H1 (cell line): Measurements from ENCODE around the gene MAGI2. TPM values are rescaled to one million over a fixed set of nuclear protein-coding genes. Genes with fewer than 3 reads are reported as not detected.

Experiments used
- CEBPB ChIP-seq: IDR thresholded peaks from 2 replicates; pipeline ENCODE4 v1.6.1; 2012; ENCODE audit warnings: low read depth, low read length
- CHD1 ChIP-seq: IDR thresholded peaks from 2 replicates; pipeline ENCODE4 v1.6.1; 2012; ENCODE audit warnings: low read depth, low read length, improper control_type of control experiment
- SIN3A ChIP-seq, 2 experiments: IDR thresholded peaks in 1 of 2; conservative IDR thresholded peaks in 1 of 2; 2 replicates each; pipeline ENCODE4 v1.6.1; 2011 to 2012; ENCODE audit warnings: low read length in 2 of 2, improper control_type of control experiment in 1 of 2, low read depth in 1 of 2, mild to moderate bottlenecking in 1 of 2
- polyA plus RNA-seq, 7 experiments: library from polyadenylated mRNA; depleted of rRNA in 3 of 7; stranded (reverse) in 5 of 7; unstranded in 2 of 7; fragments of >200 nt in 5 of 7; fragments of 200-250 nt in 2 of 7; gene quantifications; 1 replicate in 5 of 7; 2 replicates in 1 of 7; 4 replicates in 1 of 7; pipeline versions ENCODE4 v1.2.1 to v1.2.3, GENCODE V29; 2011 to 2013; ENCODE audit warnings: missing spikeins in 2 of 7, mixed read lengths in 2 of 7
- total RNA-seq: library from RNA; stranded (reverse); fragmentation: NEBNext Ultra II Directional; extraction: Animal tissue kit (Norgen Biotek cat#: 25700); gene quantifications from 2 replicates; pipeline ENCODE4 v1.2.1, GENCODE V29; 2021

MAGI2 gene
- total and polyA plus RNA-seq, 2 of the 8 experiments (the other 6 are each of a cell fraction or from before 2014, with no cell fraction given) = 6.0 to 27.3 TPM

DNA sequence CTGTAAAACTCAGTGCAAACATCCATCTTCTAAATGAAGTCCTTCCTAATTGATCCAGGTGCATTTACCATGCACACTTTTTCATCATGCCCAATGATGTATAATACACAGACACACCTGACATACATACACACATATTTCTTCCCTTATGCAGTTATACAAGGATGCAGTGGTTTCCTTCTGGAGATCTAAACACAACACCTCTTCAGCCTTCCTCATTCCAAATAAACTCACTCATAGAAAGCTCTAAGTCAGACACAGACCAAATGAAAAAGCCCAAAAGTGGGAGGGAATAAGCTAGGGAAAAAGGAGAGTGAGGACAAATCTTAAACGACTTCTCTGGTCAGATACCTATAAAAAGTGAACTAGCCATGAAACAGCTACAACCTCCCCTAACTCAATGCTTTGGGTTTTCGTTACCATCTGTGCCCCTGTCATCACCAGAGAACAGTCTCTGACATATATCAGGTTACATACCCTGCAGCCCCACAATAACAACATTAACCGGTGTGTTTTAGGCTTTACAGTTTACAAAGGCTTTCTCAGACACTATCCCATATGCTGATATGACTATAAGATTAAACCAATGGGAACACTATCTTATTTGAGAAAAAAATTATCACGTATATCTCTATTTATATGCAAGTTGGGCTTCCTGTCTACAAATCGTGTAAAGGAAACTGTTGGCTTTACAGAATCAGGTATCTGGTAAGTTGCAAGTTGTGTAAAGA lies 979.7 kb downstream of the MAGI2 start (continued):
- TF ChIP-seq CEBPB (no peak), SIN3A (conservative IDR thresholded peaks at IDR 0.05 in 1 of 2, IDR thresholded peaks at IDR 0.05 in 1 of 2; ENCODE audit: low read depth in 1 of 2, low read length in 2 of 2) (no peak), CHD1 (no peak)
